ENCODE results near the gene EDAR. TPM values are rescaled to one million over a fixed set of nuclear protein-coding genes. Genes with fewer than 3 reads are reported as not detected.

EDAR gene
- total and polyA plus RNA-seq, 2 donors, result 0.33 to 1.3 TPM

- WGBS, result 99% methylated on average over 1 of the region's 1 CpG
- H3K27ac ChIP-seq (ENCODE audit: low read depth in 1 of 2, low read length in 1 of 2), result no peak overlapping the region
These were observed 99.1 kb downstream of the EDAR start for GRCh38 chr2:108889907-108890306.

GRCh38 chr2:108884619-108885018 is 104.4 kb downstream of the EDAR start:
- H3K36me3 ChIP-seq (ENCODE audit: control insufficient read depth in 2 of 2, insufficient read depth in 2 of 2, low read length in 1 of 2), result no peaks in the 10 kb centered on the region
- no peaks in the 10 kb centered on the region for H3K27me3 ChIP-seq (ENCODE audit: control insufficient read depth in 2 of 2, insufficient read depth in 1 of 2, low read length in 1 of 2)
- H3K4me3 ChIP-seq (ENCODE audit: low read length in 2 of 2), result no peak overlapping the region
- no peaks in the 10 kb centered on the region for H3K4me1 ChIP-seq (ENCODE audit: control insufficient read depth in 2 of 2, insufficient read depth in 2 of 2, low read length in 2 of 2)
- H3K9me3 ChIP-seq (ENCODE audit: control insufficient read depth in 2 of 2, insufficient read depth in 1 of 2, low read length in 1 of 2), result no peaks in the 10 kb centered on the region
- no peak for DNase-seq (ENCODE audit: low read depth in 6 of 9, low spot score in 9 of 9)
- WGBS, result 83% methylated on average over 6 of the region's 6 CpGs
- H3K27ac ChIP-seq (ENCODE audit: low read depth in 1 of 2, low read length in 1 of 2), result no peak overlapping the region

More at GRCh38 chr2:108889907-108890306, 99.1 kb downstream of the EDAR start:
- H3K36me3 ChIP-seq (ENCODE audit: control insufficient read depth in 2 of 2, insufficient read depth in 2 of 2, low read length in 1 of 2), result peaks cover 0 to 3% of the 10 kb centered on the region in 2 donors
- no peaks in the 10 kb centered on the region for H3K4me1 ChIP-seq (ENCODE audit: control insufficient read depth in 2 of 2, insufficient read depth in 2 of 2, low read length in 2 of 2)
- DNase-seq (ENCODE audit: low read depth in 6 of 9, low spot score in 9 of 9), result no peak
- peaks cover 3 to 12% of the 10 kb centered on the region in 2 donors for H3K9me3 ChIP-seq (ENCODE audit: control insufficient read depth in 2 of 2, insufficient read depth in 1 of 2, low read length in 1 of 2)
- H3K27me3 ChIP-seq (ENCODE audit: control insufficient read depth in 2 of 2, insufficient read depth in 1 of 2, low read length in 1 of 2), result no peaks in the 10 kb centered on the region
- no peak overlapping the region for H3K4me3 ChIP-seq (ENCODE audit: low read length in 2 of 2)

- WGBS, result 73% methylated on average over 2 of the region's 2 CpGs
- Histone ChIP-seq H3K4me1 (ENCODE audit: control insufficient read depth in 2 of 2, insufficient read depth in 2 of 2, low read length in 2 of 2) (no peaks in the 10 kb centered on the region), H3K27ac (ENCODE audit: low read depth in 1 of 2, low read length in 1 of 2) (no peak overlapping the region), H3K27me3 (ENCODE audit: control insufficient read depth in 2 of 2, insufficient read depth in 1 of 2, low read length in 1 of 2) (no peaks in the 10 kb centered on the region), H3K4me3 (ENCODE audit: low read length in 2 of 2) (no peak overlapping the region), H3K9me3 (ENCODE audit: control insufficient read depth in 2 of 2, insufficient read depth in 1 of 2, low read length in 1 of 2) (no peaks in the 10 kb centered on the region), H3K36me3 (ENCODE audit: control insufficient read depth in 2 of 2, insufficient read depth in 2 of 2, low read length in 1 of 2) (no peaks in the 10 kb centered on the region)
- no peak for DNase-seq (ENCODE audit: low read depth in 6 of 9, low spot score in 9 of 9)
These were observed 110.7 kb downstream of the EDAR start for GRCh38 chr2:108878276-108878675.

GRCh38 chr2:108877506-108877905 is 111.5 kb downstream of the EDAR start:
- Histone ChIP-seq H3K27me3 (ENCODE audit: control insufficient read depth in 2 of 2, insufficient read depth in 1 of 2, low read length in 1 of 2) (no peaks in the 10 kb centered on the region), H3K36me3 (ENCODE audit: control insufficient read depth in 2 of 2, insufficient read depth in 2 of 2, low read length in 1 of 2) (no peaks in the 10 kb centered on the region), H3K4me1 (ENCODE audit: control insufficient read depth in 2 of 2, insufficient read depth in 2 of 2, low read length in 2 of 2) (no peaks in the 10 kb centered on the region), H3K27ac (ENCODE audit: low read depth in 1 of 2, low read length in 1 of 2) (no peak overlapping the region), H3K4me3 (ENCODE audit: low read length in 2 of 2) (no peak overlapping the region), H3K9me3 (ENCODE audit: control insufficient read depth in 2 of 2, insufficient read depth in 1 of 2, low read length in 1 of 2) (no peaks in the 10 kb centered on the region)
- WGBS, result 96% methylated on average over 2 of the region's 2 CpGs
- no peak for DNase-seq (ENCODE audit: low read depth in 6 of 9, low spot score in 9 of 9)

- peaks cover 0 to 5% of the 10 kb centered on the region in 2 donors for H3K36me3 ChIP-seq (ENCODE audit: control insufficient read depth in 2 of 2, insufficient read depth in 2 of 2, low read length in 1 of 2)
- H3K27ac ChIP-seq (ENCODE audit: low read depth in 1 of 2, low read length in 1 of 2), result no peak overlapping the region
- H3K4me1 ChIP-seq (ENCODE audit: control insufficient read depth in 2 of 2, insufficient read depth in 2 of 2, low read length in 2 of 2), result no peaks in the 10 kb centered on the region
- no peaks in the 10 kb centered on the region for H3K27me3 ChIP-seq (ENCODE audit: control insufficient read depth in 2 of 2, insufficient read depth in 1 of 2, low read length in 1 of 2)
- WGBS, result 98% methylated on average over 5 of the region's 5 CpGs
- peaks cover 0 to 6% of the 10 kb centered on the region in 2 donors for H3K9me3 ChIP-seq (ENCODE audit: control insufficient read depth in 2 of 2, insufficient read depth in 1 of 2, low read length in 1 of 2)
- no peak overlapping the region for H3K4me3 ChIP-seq (ENCODE audit: low read length in 2 of 2)
- no peak for DNase-seq (ENCODE audit: low read depth in 6 of 9, low spot score in 9 of 9)
These were observed 118.9 kb downstream of the EDAR start for GRCh38 chr2:108870069-108870644.

GRCh38 chr2:108869542-108869941 is 119.5 kb downstream of the EDAR start:
- WGBS, result 92% methylated on average over 3 of the region's 3 CpGs
- DNase-seq (ENCODE audit: low read depth in 6 of 9, low spot score in 9 of 9), result no peak
- Histone ChIP-seq H3K36me3 (ENCODE audit: control insufficient read depth in 2 of 2, insufficient read depth in 2 of 2, low read length in 1 of 2) (peaks cover 0 to 5% of the 10 kb centered on the region in 2 donors), H3K9me3 (ENCODE audit: control insufficient read depth in 2 of 2, insufficient read depth in 1 of 2, low read length in 1 of 2) (peaks cover 0 to 6% of the 10 kb centered on the region in 2 donors), H3K27ac (ENCODE audit: low read depth in 1 of 2, low read length in 1 of 2) (no peak overlapping the region), H3K4me1 (ENCODE audit: control insufficient read depth in 2 of 2, insufficient read depth in 2 of 2, low read length in 2 of 2) (no peaks in the 10 kb centered on the region), H3K27me3 (ENCODE audit: control insufficient read depth in 2 of 2, insufficient read depth in 1 of 2, low read length in 1 of 2) (no peaks in the 10 kb centered on the region), H3K4me3 (ENCODE audit: low read length in 2 of 2) (no peak overlapping the region)

GRCh38 chr2:108868911-108869310 is 120.1 kb downstream of the EDAR start:
- WGBS, result 95% methylated on average over 1 of the region's 1 CpG
- H3K4me3 ChIP-seq (ENCODE audit: low read length in 2 of 2), result no peak overlapping the region
- no peak for DNase-seq (ENCODE audit: low read depth in 6 of 9, low spot score in 9 of 9)
- no peaks in the 10 kb centered on the region for H3K4me1 ChIP-seq (ENCODE audit: control insufficient read depth in 2 of 2, insufficient read depth in 2 of 2, low read length in 2 of 2)
- peaks cover 0 to 6% of the 10 kb centered on the region in 2 donors for H3K9me3 ChIP-seq (ENCODE audit: control insufficient read depth in 2 of 2, insufficient read depth in 1 of 2, low read length in 1 of 2)
- peaks cover 0 to 5% of the 10 kb centered on the region in 2 donors for H3K36me3 ChIP-seq (ENCODE audit: control insufficient read depth in 2 of 2, insufficient read depth in 2 of 2, low read length in 1 of 2)
- no peaks in the 10 kb centered on the region for H3K27me3 ChIP-seq (ENCODE audit: control insufficient read depth in 2 of 2, insufficient read depth in 1 of 2, low read length in 1 of 2)
- no peak overlapping the region for H3K27ac ChIP-seq (ENCODE audit: low read depth in 1 of 2, low read length in 1 of 2)

- no peaks in the 10 kb centered on the region for H3K27me3 ChIP-seq (ENCODE audit: control insufficient read depth in 2 of 2, insufficient read depth in 1 of 2, low read length in 1 of 2)
- H3K4me3 ChIP-seq (ENCODE audit: low read length in 2 of 2), result no peak overlapping the region
- no peak overlapping the region for H3K27ac ChIP-seq (ENCODE audit: low read depth in 1 of 2, low read length in 1 of 2)
- no peaks in the 10 kb centered on the region for H3K4me1 ChIP-seq (ENCODE audit: control insufficient read depth in 2 of 2, insufficient read depth in 2 of 2, low read length in 2 of 2)
- peaks cover 0 to 5% of the 10 kb centered on the region in 2 donors for H3K36me3 ChIP-seq (ENCODE audit: control insufficient read depth in 2 of 2, insufficient read depth in 2 of 2, low read length in 1 of 2)
- peaks cover 0 to 5% of the 10 kb centered on the region in 2 donors for H3K9me3 ChIP-seq (ENCODE audit: control insufficient read depth in 2 of 2, insufficient read depth in 1 of 2, low read length in 1 of 2)
- DNase-seq (ENCODE audit: low read depth in 6 of 9, low spot score in 9 of 9), result no peak
These were observed 123.0 kb downstream of the EDAR start for GRCh38 chr2:108866041-108866440.

- no peak for DNase-seq (ENCODE audit: low read depth in 6 of 9, low spot score in 9 of 9)
- no peaks in the 10 kb centered on the region for H3K36me3 ChIP-seq (ENCODE audit: control insufficient read depth in 2 of 2, insufficient read depth in 2 of 2, low read length in 1 of 2)
- no peaks in the 10 kb centered on the region for H3K27me3 ChIP-seq (ENCODE audit: control insufficient read depth in 2 of 2, insufficient read depth in 1 of 2, low read length in 1 of 2)
- no peak overlapping the region for H3K4me3 ChIP-seq (ENCODE audit: low read length in 2 of 2)
- WGBS, result 83% methylated on average over 3 of the region's 3 CpGs
- no peaks in the 10 kb centered on the region for H3K4me1 ChIP-seq (ENCODE audit: control insufficient read depth in 2 of 2, insufficient read depth in 2 of 2, low read length in 2 of 2)
- no peaks in the 10 kb centered on the region for H3K9me3 ChIP-seq (ENCODE audit: control insufficient read depth in 2 of 2, insufficient read depth in 1 of 2, low read length in 1 of 2)
- no peak overlapping the region for H3K27ac ChIP-seq (ENCODE audit: low read depth in 1 of 2, low read length in 1 of 2)
These were observed 130.1 kb downstream of the EDAR start for GRCh38 chr2:108858894-108859293.
